HG03342 (cell line): ENCODE data around the gene OCSTAMP.

Experiments used
- ATAC-seq: cut with Tn5 transposase; IDR thresholded peaks from one replicate; pipeline ENCODE4 v1.9.1; 2021; ENCODE audit warnings: mild to moderate bottlenecking, moderate library complexity; ENCODE audit not compliant: unreplicated experiment

OCSTAMP gene

GRCh38 chr20:46550461-46550860 lies at the start of gene OCSTAMP:
OCSTAMP (minus strand) TSS chr20:46550654; CDS start chr20:46550560, 94 bp downstream.
- ATAC-seq = no peak

- ATAC-seq = no peak
Measured at GRCh38 chr20:46599227-46599987, 49.0 kb upstream of the OCSTAMP start.

GRCh38 chr20:46595933-46596332 lies 45.5 kb upstream of the OCSTAMP start:
- no peak for ATAC-seq

GRCh38 chr20:46594725-46595124 lies 44.3 kb upstream of the OCSTAMP start:
- ATAC-seq = no peak

- ATAC-seq = no peak
Measured at GRCh38 chr20:46592580-46593362, 42.3 kb upstream of the OCSTAMP start.

GRCh38 chr20:46590443-46590842 lies 40.0 kb upstream of the OCSTAMP start:
- no peak for ATAC-seq

GRCh38 chr20:46588532-46589511 lies 38.4 kb upstream of the OCSTAMP start:
- no peak for ATAC-seq

- no peak for ATAC-seq
Measured at GRCh38 chr20:46587986-46588385, 37.5 kb upstream of the OCSTAMP start.

GRCh38 chr20:46586724-46587123 lies 36.3 kb upstream of the OCSTAMP start:
- no peak for ATAC-seq

GRCh38 chr20:46584508-46584907 lies 34.1 kb upstream of the OCSTAMP start:
- ATAC-seq = no peak

- no peak for ATAC-seq
Measured at GRCh38 chr20:46583411-46584214, 33.2 kb upstream of the OCSTAMP start.

- no peak for ATAC-seq
Measured at GRCh38 chr20:46582648-46583047, 32.2 kb upstream of the OCSTAMP start.

- no peak for ATAC-seq
Measured at GRCh38 chr20:46581391-46581790, 30.9 kb upstream of the OCSTAMP start.

- no peak for ATAC-seq
Measured at GRCh38 chr20:46580613-46581205, 30.3 kb upstream of the OCSTAMP start.

- no peak for ATAC-seq
Measured at GRCh38 chr20:46578745-46579144, 28.3 kb upstream of the OCSTAMP start.

GRCh38 chr20:46576774-46577395 lies 26.4 kb upstream of the OCSTAMP start:
- ATAC-seq = no peak

GRCh38 chr20:46575937-46576461 lies 25.5 kb upstream of the OCSTAMP start:
- ATAC-seq = no peak

- no peak for ATAC-seq
Measured at GRCh38 chr20:46575394-46575793, 24.9 kb upstream of the OCSTAMP start.
